CD4-positive, alpha-beta T cell (primary cell): ENCODE results near the gene CDKN1A. TPM values are rescaled to one million over a fixed set of nuclear protein-coding genes. Genes with fewer than 3 reads are reported as not detected.

Experiments
- ATAC-seq: fragments of 200-7000 bp; cut with Tn5 transposase; one replicate; pipeline ENCODE4 v1.10.0; 2022; ENCODE audit warnings: mild to moderate bottlenecking; ENCODE audit not compliant: poor library complexity
- CTCF ChIA-PET: fragments of 350-600 bp; sonication (Branson Sonifier 250); formaldehyde crosslinking; loops from one replicate; lab custom pipeline; 2021; ENCODE audit warnings: antibody characterized with exemption, inconsistent platforms; lab: Charles Lee
- POLR2A ChIA-PET: fragments of 350-600 bp; sonication (Branson Sonifier 250); formaldehyde crosslinking; loops from one replicate; lab custom pipeline; 2021; ENCODE audit warnings: antibody characterized with exemption, inconsistent platforms; lab: Charles Lee
- DNase-seq, 14 experiments: peaks; one replicate each; pipeline ENCODE4 v3.0.0-alpha.2; 2013 to 2020; ENCODE audit warnings: mixed read lengths in 2 of 14
- H3K27ac ChIP-seq, 2 donors: one replicate each; pipeline versions ENCODE4 v1.5.1 to v1.7.0; 2013; ENCODE audit warnings: low read length in 2 of 2, low read depth in 1 of 2, mild to moderate bottlenecking in 1 of 2
- H3K27me3 ChIP-seq, 2 experiments: 1 replicate in 1 of 2; 2 replicates in 1 of 2; pipeline versions ENCODE4 v1.6.1 to v1.7.0; 2013; ENCODE audit warnings: low read length in 2 of 2, control low read depth in 1 of 2, mild to moderate bottlenecking in 1 of 2, moderate library complexity in 1 of 2; ENCODE audit not compliant: insufficient read depth in 2 of 2, control insufficient read depth in 1 of 2
- H3K36me3 ChIP-seq: one replicate; pipeline ENCODE4 v1.6.1; 2013; ENCODE audit warnings: low read length, control low read depth; ENCODE audit not compliant: insufficient read depth
- H3K4me1 ChIP-seq: one replicate; pipeline ENCODE4 v1.6.1; 2013; ENCODE audit warnings: low read length, control low read depth; ENCODE audit not compliant: insufficient read depth
- H3K4me3 ChIP-seq: one replicate; pipeline ENCODE4 v1.5.1; 2013; ENCODE audit warnings: mild to moderate bottlenecking, low read length, moderate library complexity
- H3K9me3 ChIP-seq, 2 experiments: 1 replicate in 1 of 2; 2 replicates in 1 of 2; pipeline versions ENCODE4 v1.6.1 to v1.7.0; 2013; ENCODE audit warnings: low read length in 2 of 2, mild to moderate bottlenecking in 2 of 2, control low read depth in 1 of 2, moderate library complexity in 1 of 2; ENCODE audit not compliant: control insufficient read depth in 1 of 2, insufficient read depth in 1 of 2
- H3K27ac Mint-ChIP-seq: one replicate; pipeline ENCODE4 v1.8.0; 2020; ENCODE audit warnings: mixed read lengths
- H3K27me3 Mint-ChIP-seq: one replicate; pipeline ENCODE4 v1.8.0; 2021; ENCODE audit warnings: mixed read lengths
- H3K36me3 Mint-ChIP-seq: one replicate; pipeline ENCODE4 v1.8.0; 2021; ENCODE audit warnings: low read depth, mixed read lengths
- H3K4me1 Mint-ChIP-seq: one replicate; pipeline ENCODE4 v1.8.0; 2021; ENCODE audit warnings: low read depth, mixed read lengths
- H3K4me3 Mint-ChIP-seq: one replicate; pipeline ENCODE4 v1.8.0; 2020; ENCODE audit warnings: mild to moderate bottlenecking, mixed read lengths
- H3K9me3 Mint-ChIP-seq: one replicate; pipeline ENCODE4 v1.8.0; 2020; ENCODE audit warnings: mixed read lengths
- CTCF ChIP-seq: fragments of 200-600 bp; IDR thresholded peaks from one replicate; pipeline ENCODE4 v1.8.0; 2022; ENCODE audit warnings: antibody characterized with exemption, mild to moderate bottlenecking
- intact Hi-C, 2 experiments: fragments of 100-400 bp; cut with DNase I in 1 of 2; cut with micrococcal nuclease in 1 of 2; formaldehyde crosslinking; loops; one replicate each; pipeline versions ENCODE4 v1.15.1 to v1.9.0; 2023 to 2025; cut with DNase I, micrococcal nuclease
- total RNA-seq, 174 experiments: library from RNA in 2 of 174; stranded (reverse) in 2 of 174; gene quantifications; one replicate each; pipeline ENCODE4 v1.2.3 and lab custom pipeline; 2021 to 2026

The CDKN1A gene
- total RNA-seq, 2 experiments from 2014 or later: 98.3 to 98.6 TPM

- ATAC-seq (no peak), DNase-seq (no peak)
- H3K4me3 ChIP-seq: no peak overlapping the region
- intact Hi-C loops: no loop called here
- Mint-ChIP-seq H3K36me3 (no peaks in the 10 kb centered on the region), H3K27ac (no peak overlapping the region), H3K4me3 (no peak overlapping the region), H3K27me3 (no peaks in the 10 kb centered on the region), H3K9me3 (no peaks in the 10 kb centered on the region), H3K4me1 (no peaks in the 10 kb centered on the region)
- no peaks in the 10 kb centered on the region for H3K36me3 ChIP-seq
- H3K27me3 ChIP-seq: no peaks in the 10 kb centered on the region
- TF ChIP-seq CTCF: no peak
- H3K27ac ChIP-seq: no peak overlapping the region
- ChIA-PET POLR2A (no interaction called here), CTCF (no interaction called here)
- no peaks in the 10 kb centered on the region for H3K4me1 ChIP-seq
- H3K9me3 ChIP-seq: no peaks in the 10 kb centered on the region
Observed at GRCh38 chr6:36718560-36718959, 40.0 kb downstream of the CDKN1A start.

GRCh38 chr6:36719126-36719525 lies 40.6 kb downstream of the CDKN1A start:
- H3K36me3 ChIP-seq: no peaks in the 10 kb centered on the region
- POLR2A ChIA-PET: no interaction called here

GRCh38 chr6:36720251-36721141 lies 42.0 kb downstream of the CDKN1A start:
- Mint-ChIP-seq H3K4me3 (no peak overlapping the region), H3K27ac (no peak overlapping the region), H3K9me3 (no peaks in the 10 kb centered on the region), H3K27me3 (no peaks in the 10 kb centered on the region), H3K36me3 (no peaks in the 10 kb centered on the region), H3K4me1 (no peaks in the 10 kb centered on the region)
- ATAC-seq (no peak), DNase-seq (no peak)
- Histone ChIP-seq H3K4me1 (no peaks in the 10 kb centered on the region), H3K4me3 (no peak overlapping the region), H3K27me3 (no peaks in the 10 kb centered on the region), H3K27ac (no peak overlapping the region), H3K36me3 (no peaks in the 10 kb centered on the region), H3K9me3 (no peaks in the 10 kb centered on the region)
- no peak for TF ChIP-seq CTCF
- ChIA-PET CTCF (interaction anchor here (0.6 kb wide), 1 partner anchor 350 kb away, joined by 4 read pairs; no protein-coding TSS in a partner anchor), POLR2A (no interaction called here)
- intact Hi-C loops: no loop called here

More at GRCh38 chr6:36719126-36719525, 40.6 kb downstream of the CDKN1A start:
- Mint-ChIP-seq H3K36me3 (no peaks in the 10 kb centered on the region), H3K9me3 (no peaks in the 10 kb centered on the region), H3K27me3 (no peaks in the 10 kb centered on the region), H3K27ac (no peak overlapping the region), H3K4me3 (no peak overlapping the region), H3K4me1 (no peaks in the 10 kb centered on the region)
- Histone ChIP-seq H3K9me3 (no peaks in the 10 kb centered on the region), H3K27ac (no peak overlapping the region), H3K27me3 (no peaks in the 10 kb centered on the region), H3K4me1 (no peaks in the 10 kb centered on the region), H3K4me3 (no peak overlapping the region)
- DNase-seq (no peak), ATAC-seq (no peak)
- intact Hi-C loops: no loop called here
- CTCF ChIA-PET: no interaction called here
- TF ChIP-seq CTCF: no peak
